GM18873 (cell line): ENCODE data around the gene MFAP2.

Experiments used
- ATAC-seq: cut with Tn5 transposase; IDR thresholded peaks from one replicate; pipeline ENCODE4 v1.9.1; 2021; ENCODE audit warnings: mild to moderate bottlenecking, moderate library complexity, moderate number of reproducible peaks; ENCODE audit not compliant: unreplicated experiment, low FRiP score

Gene MFAP2, protein sequence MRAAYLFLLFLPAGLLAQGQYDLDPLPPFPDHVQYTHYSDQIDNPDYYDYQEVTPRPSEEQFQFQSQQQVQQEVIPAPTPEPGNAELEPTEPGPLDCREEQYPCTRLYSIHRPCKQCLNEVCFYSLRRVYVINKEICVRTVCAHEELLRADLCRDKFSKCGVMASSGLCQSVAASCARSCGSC

DNA sequence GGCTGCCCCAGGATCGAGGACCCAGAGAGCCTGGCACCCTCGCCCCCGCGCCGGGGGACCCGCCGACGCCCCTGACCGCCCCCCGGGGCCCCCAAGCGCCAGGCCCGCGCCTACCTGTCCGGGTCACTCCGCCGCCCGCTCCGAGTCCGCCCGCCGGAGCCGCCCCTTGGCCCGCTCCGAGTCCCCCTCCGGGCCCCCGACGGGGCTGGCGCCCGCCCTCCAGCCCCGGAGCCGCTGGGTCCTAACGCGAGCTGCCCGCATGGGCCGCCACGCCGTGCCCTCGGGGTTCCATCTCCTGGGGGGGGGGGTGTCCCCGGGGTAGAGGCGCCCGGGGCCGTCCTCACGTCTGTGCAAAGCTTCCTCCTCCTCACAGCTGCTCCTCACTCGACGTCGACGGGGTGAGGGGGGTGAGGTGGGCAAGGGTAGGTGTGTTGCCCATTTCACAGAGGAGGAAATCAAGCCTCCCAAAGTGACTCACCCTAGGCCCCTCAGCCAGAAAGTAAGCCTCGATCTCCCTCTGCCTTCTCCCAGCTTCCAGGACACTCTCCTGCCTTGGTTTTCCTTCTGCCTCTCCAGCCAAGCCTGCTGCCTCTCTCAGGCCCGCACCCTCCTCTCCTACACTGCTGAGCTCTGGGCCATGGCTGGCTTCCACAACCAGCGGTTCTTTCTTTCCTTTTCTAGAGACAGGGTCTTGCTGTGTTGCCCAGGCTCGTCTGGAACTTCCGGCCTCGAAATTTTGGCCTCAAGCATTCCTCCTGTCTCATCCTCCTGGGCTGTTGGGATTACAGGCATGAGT is at the start of gene MFAP2:
TSS of gene MFAP2 (minus strand) at position 148 of the 796 bp plus-strand sequence. CDS start 2,347 bp downstream, outside the sequence.
- ATAC-seq = no peak

DNA sequence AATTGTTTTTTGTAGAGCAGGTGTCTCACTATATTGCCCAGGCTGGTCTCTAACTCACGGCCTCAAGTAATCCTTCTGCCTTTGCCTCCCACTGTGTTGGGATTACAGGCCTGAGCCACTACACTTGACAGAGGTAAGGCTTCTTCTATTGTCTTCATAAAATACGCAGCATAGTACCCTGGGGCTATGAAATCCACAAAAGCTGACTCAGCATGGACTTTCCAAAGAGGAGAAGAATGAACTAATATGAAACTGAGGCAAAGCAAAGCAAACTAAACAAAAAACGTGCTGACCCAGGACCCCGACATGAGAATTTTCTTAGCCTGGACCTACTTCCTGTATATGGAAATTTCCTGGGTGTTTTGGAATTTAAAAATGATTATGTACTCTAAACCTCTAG is 49.8 kb upstream of the MFAP2 start:
- ATAC-seq = no peak

DNA sequence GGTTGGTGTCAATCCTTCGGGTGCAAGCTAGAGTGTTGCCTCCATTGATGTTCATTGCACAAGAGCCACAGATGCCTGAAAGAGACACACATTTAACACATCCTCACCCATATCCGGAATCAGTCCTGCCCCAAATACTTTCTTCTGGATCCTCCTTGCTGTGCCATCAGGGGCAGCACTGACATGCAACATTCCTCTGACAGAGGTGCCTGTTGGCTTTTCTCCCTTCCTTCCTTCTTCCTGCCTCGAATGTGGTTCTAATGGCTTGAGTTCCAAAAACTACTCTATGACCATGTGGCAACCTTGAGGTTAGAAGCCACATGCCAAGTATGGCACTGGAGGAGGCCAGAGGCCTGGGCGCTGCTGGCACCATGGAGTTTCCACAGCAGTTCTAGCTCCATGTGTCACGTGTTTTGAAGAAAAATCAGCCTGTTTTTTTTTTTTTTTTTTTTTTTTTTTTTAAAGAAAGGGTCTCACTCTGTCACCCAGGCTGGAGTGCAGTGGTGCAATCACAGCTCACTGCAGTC is 48.3 kb upstream of the MFAP2 start:
- no peak for ATAC-seq

DNA sequence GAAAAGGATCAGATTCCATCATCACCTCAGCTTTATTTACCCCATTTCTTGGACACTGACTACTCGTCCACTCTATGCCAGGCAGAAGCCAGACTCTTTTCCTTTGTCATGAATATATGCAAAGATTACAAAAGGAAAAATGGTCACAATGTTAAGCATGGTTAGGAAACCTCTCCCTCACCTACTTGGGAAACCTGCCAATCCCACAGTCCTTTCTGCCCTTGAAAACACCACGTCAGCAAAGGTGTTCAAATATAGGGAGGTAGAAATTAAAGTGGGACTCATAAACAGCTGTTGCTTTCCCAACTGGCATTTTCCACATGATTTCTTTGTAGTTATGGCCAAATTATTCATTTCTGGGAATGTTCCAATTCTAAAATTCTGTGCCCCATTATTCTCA is 47.5 kb upstream of the MFAP2 start:
- ATAC-seq = no peak

DNA sequence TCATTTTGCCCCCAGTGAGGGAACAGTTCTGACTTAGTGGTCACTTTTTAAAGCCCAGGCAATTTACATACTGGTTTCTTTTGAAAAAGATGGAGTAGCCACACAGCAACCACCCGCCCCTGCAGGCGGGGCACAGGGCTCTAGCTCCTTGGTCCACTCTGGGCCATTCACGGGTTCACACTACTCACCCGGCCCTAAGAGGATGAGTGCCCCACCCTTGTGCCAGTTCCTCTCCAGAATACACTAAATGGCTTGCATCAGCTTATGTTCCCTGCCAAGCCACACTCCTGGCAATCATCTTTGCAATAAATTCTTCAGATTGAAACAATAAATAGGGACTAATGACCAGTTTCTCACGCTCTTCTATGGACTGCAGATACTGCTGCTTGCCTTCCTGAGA is 47.0 kb upstream of the MFAP2 start:
- no peak for ATAC-seq

DNA sequence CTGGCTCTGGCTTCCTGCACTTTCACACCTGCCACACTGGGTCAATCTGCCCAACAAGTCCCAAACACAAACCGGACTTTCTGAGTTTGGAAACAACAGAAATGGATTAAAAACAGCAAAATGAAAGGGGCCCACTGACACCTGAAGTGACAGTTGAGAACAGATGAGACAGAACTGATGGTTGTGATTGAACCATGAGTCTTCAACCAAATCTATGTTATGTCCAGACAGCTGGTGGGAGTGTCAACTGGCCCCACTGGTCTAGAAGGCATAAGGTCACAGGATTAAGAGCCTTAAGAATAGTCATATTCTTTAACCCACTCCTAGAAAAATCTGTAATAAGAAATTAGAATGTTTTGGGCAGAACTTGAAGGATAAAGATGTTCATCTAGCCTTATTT is 44.3 kb upstream of the MFAP2 start:
- no peak for ATAC-seq

DNA sequence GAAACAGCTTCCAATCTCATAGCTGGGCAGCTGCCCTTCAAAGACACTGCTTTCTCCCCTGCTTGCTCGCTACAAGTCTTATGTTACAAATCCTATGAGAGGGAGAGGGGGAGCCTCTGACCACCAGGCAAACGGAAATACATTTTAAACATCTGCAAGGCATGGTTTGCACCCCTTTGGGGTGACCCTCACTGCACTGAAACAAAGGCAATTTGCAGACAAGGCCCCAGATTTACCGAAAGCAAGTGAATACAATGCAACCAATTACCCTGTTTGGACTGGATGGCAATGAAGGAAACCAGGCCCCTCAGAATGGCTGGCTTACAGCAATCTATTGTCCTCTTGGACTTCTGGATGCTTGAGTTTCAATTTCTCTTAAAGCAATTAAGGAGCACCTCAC is 43.2 kb upstream of the MFAP2 start:
- ATAC-seq = no peak

DNA sequence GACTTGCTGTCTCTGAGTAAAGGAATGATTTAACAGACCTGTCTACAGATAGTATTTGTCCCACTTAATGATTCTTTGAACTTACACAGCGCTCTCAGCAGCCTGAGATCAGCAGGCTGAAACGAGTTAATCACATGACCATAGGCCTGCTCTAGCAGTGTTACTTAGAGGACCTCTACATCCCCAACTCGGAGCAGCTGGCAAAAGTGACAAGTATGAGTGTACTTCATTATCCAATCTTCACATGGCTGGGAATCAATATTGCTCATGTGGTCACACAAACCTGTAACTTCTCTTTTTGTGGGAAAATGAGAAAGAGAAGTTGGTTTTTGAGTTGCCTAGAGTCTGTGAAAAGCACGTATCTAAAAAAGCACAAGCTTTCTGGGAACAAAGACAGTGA is 42.7 kb upstream of the MFAP2 start:
- ATAC-seq = no peak

DNA sequence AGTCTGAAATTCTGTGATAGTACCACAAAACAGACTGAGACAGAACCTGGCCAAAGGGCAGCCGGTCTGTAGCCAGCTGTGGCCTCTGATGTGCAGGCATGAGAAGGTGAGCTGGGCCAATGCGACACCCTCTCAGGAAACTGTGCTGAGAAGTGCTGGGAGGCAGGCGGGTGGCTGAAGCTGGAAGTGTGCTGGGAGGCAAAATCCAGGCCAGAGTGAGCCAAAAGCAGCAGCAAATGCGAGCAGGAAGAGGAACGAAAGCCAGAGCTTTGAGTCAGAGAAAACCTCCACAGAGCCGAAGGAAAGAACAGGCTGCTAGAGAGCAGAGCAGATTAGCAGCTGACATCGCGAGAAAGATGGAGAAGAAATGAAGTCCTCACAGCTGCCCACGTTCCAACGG is 41.5 kb upstream of the MFAP2 start:
- no peak for ATAC-seq

DNA sequence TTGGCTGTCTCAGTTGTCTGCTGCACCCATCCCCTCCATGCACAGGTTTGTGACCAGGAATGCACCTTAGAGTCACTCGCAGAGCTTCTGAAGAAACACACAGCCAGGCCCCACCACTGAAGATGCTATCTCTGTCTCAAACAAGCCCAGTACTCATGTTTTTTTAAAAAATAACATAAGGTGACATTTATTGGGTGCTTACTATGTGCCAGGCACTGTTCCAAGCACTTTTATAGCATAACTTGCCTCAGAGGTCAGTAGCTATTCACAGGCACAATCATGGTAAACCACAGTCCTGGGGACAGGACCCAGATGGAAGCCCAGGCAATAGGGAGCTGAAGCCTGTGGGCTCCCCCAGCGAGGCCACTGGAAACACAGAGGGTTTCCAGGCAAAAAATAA is 40.1 kb upstream of the MFAP2 start:
- ATAC-seq = no peak

DNA sequence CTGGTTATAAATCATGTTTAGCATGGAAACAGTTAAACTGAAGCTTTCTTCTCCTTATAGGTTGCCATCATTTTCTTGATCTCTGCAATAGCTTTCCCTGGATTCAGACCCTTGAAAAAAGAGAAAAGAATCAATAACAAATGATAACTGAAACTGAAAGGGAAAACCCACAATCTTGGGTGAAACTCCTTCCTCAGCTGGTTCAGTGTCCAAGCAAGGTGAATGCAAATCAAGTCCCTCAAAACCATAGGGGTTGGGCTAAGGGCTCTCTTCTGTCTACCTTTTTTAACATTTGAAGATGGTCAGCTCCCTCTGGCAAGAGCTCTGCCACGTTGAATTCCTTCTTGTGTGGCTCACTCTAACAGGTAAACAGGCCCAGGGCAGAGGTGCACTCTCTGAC is 38.4 kb upstream of the MFAP2 start:
- peak; percentile 49 for ATAC-seq

DNA sequence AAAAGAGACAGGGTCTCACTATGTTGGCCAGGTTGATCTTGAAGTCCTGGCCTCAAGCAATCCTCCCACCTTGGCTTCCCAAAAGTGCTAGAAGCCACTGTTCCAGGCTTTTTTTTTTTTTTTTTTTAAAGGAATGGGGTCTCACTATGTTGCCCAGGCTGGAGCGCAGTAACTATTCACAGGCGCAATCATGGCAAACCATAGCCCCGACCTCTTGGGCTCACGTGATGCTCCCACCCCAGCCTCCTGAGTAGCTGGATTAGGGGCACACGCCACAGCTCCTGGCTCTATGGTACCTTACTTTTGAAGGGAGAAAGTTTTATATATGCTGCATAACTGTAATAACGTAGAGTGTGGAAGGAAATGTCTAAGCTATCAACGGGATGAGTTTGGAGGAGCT is 37.0 kb upstream of the MFAP2 start:
- ATAC-seq = no peak

DNA sequence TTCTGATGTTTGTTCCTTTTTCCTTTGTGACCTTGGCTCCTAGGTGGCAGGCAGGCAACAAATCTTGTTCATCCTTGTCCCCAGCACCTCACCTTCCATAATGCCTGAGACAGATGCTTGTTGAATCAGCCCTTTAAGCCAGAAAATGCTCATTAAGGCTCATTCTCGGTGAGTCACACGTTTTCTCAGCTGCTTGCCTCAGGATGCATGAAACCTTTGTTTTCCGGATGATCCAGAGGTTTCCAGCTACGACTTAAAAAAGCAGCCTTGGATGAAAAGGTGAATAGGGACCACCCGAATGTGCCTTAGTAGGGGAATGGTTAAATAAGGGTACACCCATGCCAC is 35.9 kb upstream of the MFAP2 start:
- no peak for ATAC-seq

DNA sequence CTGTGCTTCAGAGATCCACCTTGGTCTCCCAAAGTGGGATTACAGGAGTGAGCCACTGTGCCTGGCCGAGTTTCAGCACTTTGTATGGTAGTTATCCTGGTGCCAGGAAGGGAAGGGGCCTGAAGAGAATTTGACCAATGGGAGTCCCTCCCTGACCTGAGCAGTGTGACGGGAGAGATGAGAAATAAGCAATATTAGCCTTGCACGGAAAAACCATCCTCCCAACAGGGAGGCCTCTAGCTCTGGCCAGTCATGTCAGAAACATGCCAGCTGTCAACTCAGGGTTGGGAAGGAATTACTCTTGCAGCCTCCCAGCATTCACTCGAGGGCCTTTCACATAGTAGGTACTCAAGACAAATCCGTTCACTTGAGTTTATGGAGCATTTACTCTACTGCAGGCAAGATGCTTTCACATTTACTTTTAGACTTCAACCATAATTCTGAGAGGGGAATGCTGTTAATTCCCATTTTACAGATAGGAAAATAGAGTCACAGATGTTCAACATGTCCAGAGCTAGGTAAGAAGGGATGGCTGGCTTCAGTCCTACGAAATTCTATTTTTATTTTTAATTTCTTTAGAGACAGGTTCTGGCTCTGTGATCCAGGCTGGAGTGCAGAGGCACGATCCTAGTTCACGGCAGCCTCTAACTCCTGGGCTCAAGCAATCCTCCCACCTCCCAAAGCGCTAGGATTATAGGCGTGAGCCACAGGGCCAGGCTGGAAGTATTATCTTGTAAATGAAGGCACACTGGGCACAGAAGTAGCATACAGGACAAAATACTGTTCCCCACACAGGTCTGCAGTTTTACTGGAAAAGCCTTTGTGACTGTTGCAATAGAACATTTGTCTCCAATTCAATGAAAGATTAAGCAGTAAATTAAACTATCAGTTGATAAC is 34.5 kb upstream of the MFAP2 start:
- no peak for ATAC-seq

DNA sequence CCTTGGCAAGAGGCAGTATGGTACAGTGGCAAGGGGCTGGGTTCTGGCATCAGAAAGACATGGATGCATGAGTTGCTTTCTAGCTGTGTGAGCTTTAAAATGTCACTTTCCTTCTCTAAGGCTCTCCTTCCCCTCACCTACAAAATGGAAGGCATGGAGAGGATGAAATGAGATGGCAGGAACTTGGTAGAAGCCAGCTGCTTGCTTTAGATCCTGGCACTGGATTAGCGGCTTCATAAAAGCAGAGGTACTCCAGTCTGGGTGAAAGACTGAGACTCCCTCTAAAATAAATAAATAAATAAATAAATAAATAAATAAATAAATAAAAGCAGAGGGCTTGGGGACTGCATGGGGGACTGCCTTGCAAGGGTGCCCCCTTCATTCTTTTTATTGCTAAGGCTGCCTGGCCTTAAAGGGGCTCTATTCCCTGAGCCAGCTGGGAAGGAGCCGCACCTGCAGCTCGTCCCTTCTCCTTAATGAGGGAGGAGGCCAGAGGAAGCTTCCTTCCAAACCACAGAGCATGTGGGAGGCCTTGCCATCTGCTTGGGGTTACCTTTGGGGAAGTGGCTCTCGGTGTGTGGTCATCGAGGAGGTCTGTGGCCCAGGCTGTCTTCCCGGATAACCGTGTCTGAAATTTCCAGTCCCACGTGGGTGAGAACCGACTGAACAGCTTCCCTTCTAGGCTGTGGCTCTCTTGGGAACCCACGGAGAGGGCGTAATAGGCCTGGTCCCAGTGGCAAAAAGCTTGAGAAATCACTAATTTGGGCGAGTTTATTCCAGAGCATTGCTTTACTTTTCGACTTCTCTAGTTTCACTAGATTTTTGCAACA is 33.3 kb upstream of the MFAP2 start:
- no peak for ATAC-seq

DNA sequence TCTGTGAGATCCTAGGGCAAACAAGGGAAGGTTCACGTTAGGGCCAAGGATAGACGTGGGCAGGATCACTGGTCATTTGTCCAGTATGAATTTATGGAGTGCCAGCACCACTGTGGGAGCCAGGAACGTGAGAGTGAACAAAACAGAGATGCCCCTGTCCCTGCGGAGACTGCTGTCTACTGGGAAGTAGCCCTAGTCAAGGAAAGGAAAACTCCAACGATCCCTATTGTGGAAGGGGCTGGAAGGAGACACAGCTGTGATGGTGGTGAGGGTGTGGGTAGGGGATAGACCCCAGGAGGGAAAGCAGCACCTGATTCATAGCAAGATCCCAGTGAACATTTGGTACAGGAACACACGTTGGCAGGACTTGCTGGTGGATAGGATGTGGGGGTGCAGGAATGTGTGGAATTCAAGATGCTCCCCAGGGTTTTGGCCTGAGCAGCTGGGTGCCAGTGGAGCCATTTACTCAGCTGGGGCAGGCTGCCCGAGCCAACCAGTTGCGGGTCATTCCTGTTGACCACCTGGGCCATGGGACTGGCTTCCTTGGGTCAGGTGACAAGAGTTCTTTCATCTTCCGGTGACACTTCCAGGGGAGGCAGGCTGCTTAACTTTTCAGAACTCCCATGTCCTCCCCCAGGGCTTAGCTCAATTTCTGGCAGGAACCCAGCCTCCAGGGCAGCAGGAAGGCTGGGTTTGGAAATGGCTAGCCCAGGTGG is 32.5 kb upstream of the MFAP2 start:
- ATAC-seq = no peak

DNA sequence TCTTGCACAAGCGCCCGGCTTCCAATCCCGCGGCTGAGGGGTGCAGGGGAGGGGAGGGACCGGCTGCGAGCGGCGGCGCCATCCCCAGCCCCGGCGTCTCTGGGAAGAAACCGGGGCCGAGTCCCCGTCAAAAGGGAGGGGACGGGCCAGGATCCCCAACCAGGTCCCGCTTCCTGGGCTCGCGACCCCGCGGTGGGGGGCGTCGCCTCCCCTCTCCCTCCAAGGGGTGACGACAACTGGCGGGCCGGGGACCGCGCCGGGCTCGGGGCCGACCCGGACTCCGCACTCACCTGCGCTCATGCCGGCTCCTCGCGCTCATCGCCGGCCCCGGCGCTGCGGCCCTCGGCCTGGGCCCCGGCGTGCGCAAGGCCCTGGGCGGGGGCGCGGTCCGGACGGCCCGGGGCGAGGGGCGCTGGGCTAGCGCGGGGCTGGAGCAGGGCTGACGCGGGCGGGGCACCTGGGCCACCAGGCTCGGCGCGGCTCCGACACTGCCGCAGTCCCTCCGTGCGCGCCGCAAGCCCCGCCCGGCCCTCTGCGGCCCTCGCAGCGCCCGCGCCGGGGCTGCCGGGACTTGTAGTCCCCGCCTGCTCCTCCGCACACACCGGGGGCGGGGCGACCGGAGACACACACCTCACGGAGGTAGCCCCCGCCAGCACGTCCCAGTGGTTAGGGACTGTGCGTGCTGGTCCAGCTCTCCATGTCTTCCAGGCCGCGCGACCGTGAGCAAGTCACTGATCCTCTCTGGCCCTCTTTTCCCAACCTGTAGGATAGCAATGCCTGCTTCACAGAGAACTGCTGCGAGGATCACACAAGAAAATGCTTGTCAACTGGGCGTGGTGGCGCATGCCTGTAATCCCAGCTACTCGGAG is 31.3 kb upstream of the MFAP2 start, which contains the start of gene ATP13A2:
TSS of gene ATP13A2 (minus strand) at position 490 of the 869 bp plus-strand sequence. CDS start at position 300, 190 bp downstream.
- ATAC-seq = peak; percentile 53

DNA sequence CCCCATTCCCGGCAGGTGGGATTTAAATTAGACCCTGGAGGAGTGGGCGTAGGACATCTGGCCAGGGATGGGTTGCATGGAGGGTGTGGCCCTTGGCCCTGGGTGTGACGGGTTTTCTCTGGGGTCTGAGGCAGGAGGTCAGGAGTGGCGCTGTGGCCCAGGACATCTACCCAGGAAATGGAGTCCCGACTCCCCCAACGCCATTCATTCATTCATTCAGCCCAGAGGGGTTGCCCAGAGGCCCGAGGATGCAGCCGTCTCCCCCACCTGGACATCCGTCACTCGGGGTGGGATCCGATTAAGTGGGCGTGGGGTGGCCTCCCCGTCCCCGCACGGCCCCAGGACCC is 30.6 kb upstream of the MFAP2 start:
- ATAC-seq = no peak

DNA sequence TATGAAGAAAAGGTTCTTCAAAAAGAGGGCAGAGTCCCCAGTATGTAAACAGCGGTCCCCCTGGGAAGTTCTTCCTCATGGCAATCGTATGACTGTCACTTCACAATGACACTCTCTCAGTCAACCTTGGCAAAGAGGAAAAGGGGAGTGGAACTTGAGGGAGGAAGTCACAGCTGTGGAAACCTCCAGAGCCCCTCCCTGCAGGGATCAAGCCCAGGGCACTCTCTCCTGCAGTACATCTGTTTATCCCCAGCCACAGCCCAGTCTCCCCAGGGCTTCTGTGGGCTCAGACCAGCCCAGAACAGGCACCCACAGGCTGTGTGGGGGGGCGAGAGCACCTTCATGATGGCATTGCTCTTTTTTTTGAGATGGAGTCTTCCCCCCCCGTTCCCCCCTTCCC is 29.3 kb upstream of the MFAP2 start:
- ATAC-seq = no peak
